Activated CD8-positive, alpha-beta memory T cell treated with anti-CD3 and anti-CD28 coated beads, Interleukin-2, amount 10 ng/mL, durations not matched to agents 7 days and 5 days (primary cell): Measurements from ENCODE around the gene OR6C4. TPM values are rescaled to one million over a fixed set of nuclear protein-coding genes. Genes with fewer than 3 reads are reported as not detected.

Source experiments
- total RNA-seq, 2 experiments: library from RNA; stranded (reverse); gene quantifications; one replicate each; pipeline ENCODE4 v1.2.3, GENCODE V29; 2021

The OR6C4 gene
- total RNA-seq, 2 experiments from 2014 or later: not detected

Other genes with a start within 250 kb of the OR6C4 start
- not detected for gene OR6C1, start 235.3 kb upstream of the OR6C4 start, total RNA-seq
- not detected for gene OR6C3, start 218.9 kb upstream of the OR6C4 start, total RNA-seq
- not detected for gene OR6C75, start 186.6 kb upstream of the OR6C4 start, total RNA-seq
- gene OR6C65, start 149.1 kb upstream of the OR6C4 start, total RNA-seq: not detected
- not detected for gene OR6C76, start 123.3 kb upstream of the OR6C4 start, total RNA-seq
- not detected for gene OR6C2, start 105.5 kb upstream of the OR6C4 start, total RNA-seq
- not detected for gene OR6C70, start 79.5 kb upstream of the OR6C4 start, total RNA-seq
- not detected for gene OR6C68, start 57.2 kb upstream of the OR6C4 start, total RNA-seq
- not detected for gene OR2AP1, start 22.9 kb downstream of the OR6C4 start, total RNA-seq
- gene OR10P1, start 87.3 kb downstream of the OR6C4 start, total RNA-seq: not detected
- gene ITGA7, start 158.3 kb downstream of the OR6C4 start, total RNA-seq: 1 to 10 TPM; 3.7 to 4.4 TPM
- gene BLOC1S1, start 166.4 kb downstream of the OR6C4 start, total RNA-seq: 100 to 1,000 TPM; 151 to 152 TPM
- gene RDH5, start 170.8 kb downstream of the OR6C4 start, total RNA-seq: 10 to 100 TPM; 11.1 to 14.4 TPM
- 100 to 1,000 TPM; 222 to 288 TPM for gene CD63, start 179.4 kb downstream of the OR6C4 start, total RNA-seq
- 10 to 100 TPM; 10.9 to 14.1 TPM for gene GDF11, start 193.5 kb downstream of the OR6C4 start, total RNA-seq